GM18511 (cell line): ENCODE measurements around the gene MYOT.

Experiments used
- ATAC-seq: cut with Tn5 transposase; IDR thresholded peaks from one replicate; pipeline ENCODE4 v1.9.1; 2021; ENCODE audit warnings: mild to moderate bottlenecking, moderate library complexity; ENCODE audit not compliant: unreplicated experiment

The MYOT gene

DNA sequence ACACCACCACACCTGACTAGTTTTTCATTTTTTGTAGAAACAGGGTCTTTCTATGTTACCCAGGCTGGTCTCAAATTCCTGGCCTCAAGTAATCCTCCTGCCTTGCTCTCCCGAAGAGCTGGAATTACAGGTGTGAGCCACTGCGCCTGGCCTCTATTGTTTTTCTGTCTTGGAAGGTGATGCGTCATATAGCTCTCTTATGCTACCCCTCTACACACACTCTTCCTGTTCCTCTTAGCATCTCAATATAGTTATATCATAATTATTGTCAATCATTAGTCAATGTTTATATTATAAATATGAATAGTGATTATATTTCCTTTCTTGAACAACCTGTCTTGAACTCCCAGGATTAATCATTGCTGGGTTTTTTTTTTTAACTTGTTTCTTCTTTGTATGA is 28.9 kb downstream of the MYOT start:
- no peak for ATAC-seq

DNA sequence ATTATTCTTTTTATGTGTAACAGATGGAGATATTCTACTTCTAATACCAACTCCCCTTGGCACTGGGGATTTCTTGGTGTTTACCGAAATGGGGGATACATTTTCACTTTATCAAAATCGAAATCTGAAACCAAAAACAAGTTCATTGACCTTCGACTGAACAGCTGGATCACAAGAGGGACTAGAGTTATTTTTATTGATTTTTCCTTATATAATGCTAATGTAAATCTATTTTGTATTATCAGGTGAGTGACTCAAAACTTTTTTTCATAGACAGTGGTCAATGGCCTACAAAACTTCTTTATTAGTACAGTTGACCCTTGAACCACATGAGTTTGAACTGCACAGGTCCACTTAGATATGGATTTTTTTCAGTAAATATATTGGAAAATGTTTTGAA is 31.8 kb downstream of the MYOT start:
- ATAC-seq: no peak

- no peak for ATAC-seq
Measured at GRCh38 chr5:137901011-137901817, 33.6 kb downstream of the MYOT start.

- no peak for ATAC-seq
Measured at GRCh38 chr5:137902408-137903133, 34.9 kb downstream of the MYOT start.

- no peak for ATAC-seq
Measured at GRCh38 chr5:137914758-137915157, 47.1 kb downstream of the MYOT start.

DNA sequence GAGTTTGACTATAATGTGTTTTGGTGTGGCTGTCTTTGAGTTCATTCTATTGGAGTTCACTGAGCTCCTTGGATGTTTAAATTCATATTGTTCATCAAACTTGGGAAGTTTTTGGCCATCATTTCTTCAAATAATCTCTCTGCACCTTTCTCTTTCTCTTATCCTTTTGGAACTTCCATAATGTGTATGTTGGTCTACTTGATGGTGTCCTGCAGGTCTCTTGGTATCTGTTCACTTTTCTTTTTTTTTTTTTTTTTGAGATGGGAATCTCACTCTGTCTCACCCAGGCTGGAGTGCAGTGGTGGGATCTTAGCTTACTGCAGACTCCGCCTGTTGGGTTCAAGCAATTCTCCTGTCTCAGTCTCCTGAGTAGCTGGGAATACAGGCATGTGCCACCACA is 49.3 kb downstream of the MYOT start:
- no peak for ATAC-seq

DNA sequence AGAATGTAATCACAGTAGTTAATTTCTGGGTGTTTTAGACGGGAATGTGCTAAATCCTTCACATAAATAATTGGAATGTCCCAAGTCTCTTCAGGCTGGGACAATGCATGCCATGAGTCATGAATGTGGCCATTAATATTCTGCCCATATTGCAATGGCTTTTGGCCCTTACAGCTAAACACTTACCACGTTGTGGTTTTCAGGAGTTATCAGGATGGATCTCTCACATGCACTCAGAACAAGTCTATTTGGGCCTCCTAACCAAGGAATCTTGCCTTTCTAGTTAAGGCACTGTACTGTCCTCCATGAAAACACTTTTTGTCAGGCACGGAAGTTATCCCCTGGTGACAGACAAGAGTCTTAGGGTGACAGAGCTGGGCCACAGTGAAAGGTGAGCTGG is 54.3 kb downstream of the MYOT start:
- no peak for ATAC-seq

GRCh38 chr5:137923856-137924255 is 56.2 kb downstream of the MYOT start:
- no peak for ATAC-seq

DNA sequence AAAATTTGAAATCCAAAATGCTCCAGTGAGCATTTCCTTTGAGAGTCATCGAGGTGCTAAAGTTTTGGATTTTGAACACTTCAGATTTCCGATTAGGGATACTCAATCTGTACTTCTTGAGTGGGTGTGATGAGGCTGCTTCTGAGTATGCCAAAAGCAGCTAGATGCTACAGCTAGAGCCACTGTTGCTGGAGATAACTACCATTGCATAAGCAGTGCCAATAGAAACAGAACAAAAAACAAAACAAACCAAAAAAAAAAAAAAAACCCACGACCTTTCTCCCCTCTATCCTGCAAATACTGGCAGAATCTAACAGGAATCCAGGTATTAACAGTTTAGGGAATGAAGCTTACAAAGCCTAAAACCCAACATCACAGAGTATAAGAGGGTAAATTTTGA is 65.1 kb downstream of the MYOT start:
- no peak for ATAC-seq

GRCh38 chr5:137933491-137933911 is 65.8 kb downstream of the MYOT start:
- no peak for ATAC-seq

DNA sequence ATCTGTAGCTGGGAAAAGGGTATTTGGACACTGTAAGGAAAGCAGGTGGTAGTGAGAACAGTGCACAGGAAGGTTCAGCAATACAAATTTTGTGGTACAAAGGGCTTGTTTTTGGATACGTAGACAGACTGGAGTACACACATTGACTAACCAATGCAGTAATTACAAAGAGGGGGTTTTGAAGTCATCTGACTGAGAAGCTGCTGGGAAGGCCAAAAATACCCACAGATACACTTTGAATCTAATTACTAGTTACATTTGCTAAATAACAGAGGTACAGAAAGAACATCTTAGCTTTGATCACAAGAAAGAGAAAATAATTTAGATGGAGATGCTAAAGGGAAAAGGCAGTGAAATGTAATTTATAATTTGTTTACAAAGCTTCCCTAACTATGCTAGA is 67.5 kb downstream of the MYOT start:
- peak; percentile 43 for ATAC-seq

DNA sequence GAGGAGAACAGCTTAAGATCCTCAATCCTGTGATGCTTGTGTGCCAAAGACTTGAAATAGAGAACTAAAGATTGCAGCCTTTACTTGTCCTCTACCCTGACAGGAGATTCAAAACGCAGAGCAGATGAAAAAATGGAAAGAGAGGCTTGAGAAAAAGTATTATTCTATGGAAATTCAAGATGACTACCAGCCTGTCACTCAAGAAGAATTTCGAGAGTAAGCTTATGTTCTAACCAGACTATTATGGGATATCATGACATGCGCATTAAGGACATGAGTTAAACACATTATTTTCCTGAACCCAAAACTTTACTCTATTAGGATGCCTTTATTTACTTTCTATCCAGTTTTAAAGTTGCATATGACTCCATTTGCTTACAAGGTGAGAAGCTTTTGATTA is 68.0 kb downstream of the MYOT start:
- no peak for ATAC-seq
